ENCODE measurements around the gene PARP1.

PARP1 gene

GRCh38 chr1:226327761-226328162 lies 80.1 kb downstream of the PARP1 start:
- FAIRE-seq (no peak), DNase-seq (ENCODE audit: insufficient read length, low spot score) (no peak)
- TF ChIP-seq POU2F2 (IDR thresholded peaks at IDR 0.05; ENCODE audit: low read depth, low read length): no peak
- no peak for TF ChIP-seq TAF1 (IDR thresholded peaks at IDR 0.05; ENCODE audit: low read depth, low read length)
- TF ChIP-seq SPI1 (IDR thresholded peaks at IDR 0.05; ENCODE audit: low read depth, low read length): no peak
- TF ChIP-seq PAX5 (IDR thresholded peaks at IDR 0.05; ENCODE audit: insufficient read depth, low read length, severe bottlenecking): no peak
- no peak for TF ChIP-seq POLR2AphosphoS5 (IDR thresholded peaks at IDR 0.05; ENCODE audit: low read depth, low read length)
- TF ChIP-seq POLR2A (IDR thresholded peaks at IDR 0.05; ENCODE audit: low read depth, low read length): no peak

DNA sequence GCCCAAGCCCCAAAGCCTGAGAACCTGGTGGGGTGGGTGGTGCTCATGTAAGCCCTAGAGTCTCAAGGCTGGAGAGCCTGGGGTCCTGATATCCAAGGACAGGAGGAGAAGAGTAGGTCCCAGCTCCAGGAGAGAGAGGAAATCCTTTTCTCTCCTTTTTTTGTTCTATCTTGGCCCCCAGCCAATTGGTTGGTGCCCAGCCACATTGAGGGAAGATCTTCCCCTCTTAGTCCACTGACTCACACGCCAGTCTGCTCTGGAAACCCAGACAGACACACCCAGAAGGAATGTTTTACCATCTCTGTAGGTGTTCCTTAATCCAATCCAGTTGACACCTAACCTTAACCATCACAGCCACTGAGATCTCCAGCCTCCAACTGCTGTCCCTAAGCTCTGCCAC lies 82.7 kb downstream of the PARP1 start:
- FAIRE-seq (no peak), DNase-seq (ENCODE audit: insufficient read length, low spot score) (no peak)
- TF ChIP-seq POU2F2 (IDR thresholded peaks at IDR 0.05; ENCODE audit: low read depth, low read length) (no peak), POLR2AphosphoS5 (IDR thresholded peaks at IDR 0.05; ENCODE audit: low read depth, low read length) (no peak), PAX5 (IDR thresholded peaks at IDR 0.05; ENCODE audit: insufficient read depth, low read length, severe bottlenecking) (no peak), TAF1 (IDR thresholded peaks at IDR 0.05; ENCODE audit: low read depth, low read length) (no peak), POLR2A (IDR thresholded peaks at IDR 0.05; ENCODE audit: low read depth, low read length) (no peak), SPI1 (IDR thresholded peaks at IDR 0.05; ENCODE audit: low read depth, low read length) (no peak)

GRCh38 chr1:226324479-226324878 lies 83.4 kb downstream of the PARP1 start:
- DNase-seq (ENCODE audit: insufficient read length, low spot score): no peak
- FAIRE-seq: no peak
- no peak for TF ChIP-seq POU2F2 (IDR thresholded peaks at IDR 0.05; ENCODE audit: low read depth, low read length)
- TF ChIP-seq PAX5 (IDR thresholded peaks at IDR 0.05; ENCODE audit: insufficient read depth, low read length, severe bottlenecking): no peak
- peak; percentile 27; the same call in 1 of the 2 replicates for TF ChIP-seq SPI1 (IDR thresholded peaks at IDR 0.05; ENCODE audit: low read depth, low read length)
- TF ChIP-seq POLR2A (IDR thresholded peaks at IDR 0.05; ENCODE audit: low read depth, low read length): no peak

- TF ChIP-seq SPI1 (IDR thresholded peaks at IDR 0.05; ENCODE audit: low read depth, low read length) (no peak), POLR2AphosphoS5 (IDR thresholded peaks at IDR 0.05; ENCODE audit: low read depth, low read length) (no peak), POLR2A (IDR thresholded peaks at IDR 0.05; ENCODE audit: low read depth, low read length) (no peak), TAF1 (IDR thresholded peaks at IDR 0.05; ENCODE audit: low read depth, low read length) (no peak), POU2F2 (IDR thresholded peaks at IDR 0.05; ENCODE audit: low read depth, low read length) (no peak), PAX5 (IDR thresholded peaks at IDR 0.05; ENCODE audit: insufficient read depth, low read length, severe bottlenecking) (no peak)
- no peak for FAIRE-seq
- DNase-seq (ENCODE audit: insufficient read length, low spot score): no peak
These were observed 84.9 kb downstream of the PARP1 start for GRCh38 chr1:226322986-226323385.

DNA sequence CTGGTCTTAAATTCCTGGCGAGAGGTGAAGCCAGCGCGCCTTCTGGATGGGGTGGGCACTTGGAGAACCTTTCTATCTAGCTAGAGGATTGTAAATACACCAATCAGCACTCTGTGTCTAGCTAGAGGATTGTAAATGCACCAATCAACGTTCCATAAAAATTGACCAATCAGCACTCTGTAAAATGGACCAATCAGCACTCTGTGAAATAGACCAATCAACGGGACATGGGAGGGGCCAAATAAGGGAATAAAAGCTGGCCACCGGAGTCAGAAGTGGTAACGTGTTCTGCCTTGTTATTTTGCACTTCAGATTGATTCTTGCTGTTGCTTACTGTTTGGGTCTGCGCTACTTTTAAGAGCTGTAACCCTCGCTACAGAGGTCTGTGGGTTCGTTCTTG lies 87.0 kb downstream of the PARP1 start:
- TF ChIP-seq POLR2A (IDR thresholded peaks at IDR 0.05; ENCODE audit: low read depth, low read length) (no peak), POLR2AphosphoS5 (IDR thresholded peaks at IDR 0.05; ENCODE audit: low read depth, low read length) (no peak), PAX5 (IDR thresholded peaks at IDR 0.05; ENCODE audit: insufficient read depth, low read length, severe bottlenecking) (no peak), POU2F2 (IDR thresholded peaks at IDR 0.05; ENCODE audit: low read depth, low read length) (no peak), TAF1 (IDR thresholded peaks at IDR 0.05; ENCODE audit: low read depth, low read length) (no peak), SPI1 (IDR thresholded peaks at IDR 0.05; ENCODE audit: low read depth, low read length) (no peak)
- no peak for FAIRE-seq
- DNase-seq (ENCODE audit: insufficient read length, low spot score): no peak

GRCh38 chr1:226318471-226318870 lies 89.4 kb downstream of the PARP1 start:
- DNase-seq (ENCODE audit: insufficient read length, low spot score): no peak
- TF ChIP-seq POLR2AphosphoS5 (IDR thresholded peaks at IDR 0.05; ENCODE audit: low read depth, low read length) (no peak), SPI1 (IDR thresholded peaks at IDR 0.05; ENCODE audit: low read depth, low read length) (no peak), POLR2A (IDR thresholded peaks at IDR 0.05; ENCODE audit: low read depth, low read length) (no peak), POU2F2 (IDR thresholded peaks at IDR 0.05; ENCODE audit: low read depth, low read length) (no peak), TAF1 (IDR thresholded peaks at IDR 0.05; ENCODE audit: low read depth, low read length) (no peak), PAX5 (IDR thresholded peaks at IDR 0.05; ENCODE audit: insufficient read depth, low read length, severe bottlenecking) (no peak)
- FAIRE-seq: no peak

- TF ChIP-seq SPI1 (IDR thresholded peaks at IDR 0.05; ENCODE audit: low read depth, low read length) (no peak), POLR2AphosphoS5 (IDR thresholded peaks at IDR 0.05; ENCODE audit: low read depth, low read length) (no peak), POU2F2 (IDR thresholded peaks at IDR 0.05; ENCODE audit: low read depth, low read length) (no peak), PAX5 (IDR thresholded peaks at IDR 0.05; ENCODE audit: insufficient read depth, low read length, severe bottlenecking) (no peak), TAF1 (IDR thresholded peaks at IDR 0.05; ENCODE audit: low read depth, low read length) (no peak), POLR2A (IDR thresholded peaks at IDR 0.05; ENCODE audit: low read depth, low read length) (no peak)
- DNase-seq (ENCODE audit: insufficient read length, low spot score) (no peak), FAIRE-seq (no peak)
These were observed 93.8 kb downstream of the PARP1 start for GRCh38 chr1:226314055-226314454.

DNA sequence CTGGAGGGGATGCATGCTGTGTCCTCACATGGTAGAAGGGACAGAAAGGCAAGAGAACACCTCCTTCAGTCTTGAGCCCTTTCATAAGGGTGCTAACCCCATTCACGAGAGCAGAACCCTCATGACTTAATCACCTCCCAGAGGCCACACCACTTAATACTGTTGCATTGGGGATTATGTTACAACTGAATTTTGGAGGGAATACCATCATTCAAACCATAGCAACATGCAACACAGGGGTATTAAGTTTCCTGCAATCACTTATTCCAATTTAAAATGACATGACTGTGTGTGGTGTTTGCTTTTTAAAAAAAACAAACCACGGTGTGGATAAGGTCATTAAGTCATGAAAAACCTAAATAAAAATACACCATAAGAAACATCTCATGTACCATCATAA lies 95.8 kb downstream of the PARP1 start:
- FAIRE-seq: no peak
- no peak for DNase-seq (ENCODE audit: insufficient read length, low spot score)
- no peak for TF ChIP-seq POLR2AphosphoS5 (IDR thresholded peaks at IDR 0.05; ENCODE audit: low read depth, low read length)
- TF ChIP-seq SPI1 (IDR thresholded peaks at IDR 0.05; ENCODE audit: low read depth, low read length): no peak
- no peak for TF ChIP-seq POLR2A (IDR thresholded peaks at IDR 0.05; ENCODE audit: low read depth, low read length)
- TF ChIP-seq PAX5 (IDR thresholded peaks at IDR 0.05; ENCODE audit: insufficient read depth, low read length, severe bottlenecking): no peak
- no peak for TF ChIP-seq POU2F2 (IDR thresholded peaks at IDR 0.05; ENCODE audit: low read depth, low read length)

DNA sequence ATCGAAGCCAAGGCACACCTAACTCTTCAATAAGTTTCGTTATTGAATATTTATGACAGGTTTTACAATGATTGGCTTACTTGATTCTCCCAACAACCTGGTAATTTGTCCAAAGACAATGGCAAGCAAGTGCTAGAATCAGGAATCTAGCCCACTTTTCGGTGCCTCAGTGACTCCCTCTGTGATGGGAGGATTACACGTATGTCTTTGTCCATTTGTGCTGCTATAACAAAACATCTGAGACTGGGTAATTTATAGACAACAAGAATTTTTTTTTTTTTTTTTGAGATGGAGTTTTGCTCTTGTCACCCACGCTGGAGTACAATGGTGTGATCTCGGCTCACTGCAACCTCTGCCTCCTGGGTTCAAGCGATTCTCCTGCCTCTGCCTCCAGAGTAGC lies 96.5 kb downstream of the PARP1 start:
- DNase-seq (ENCODE audit: insufficient read length, low spot score) (no peak), FAIRE-seq (no peak)
- no peak for TF ChIP-seq POLR2AphosphoS5 (IDR thresholded peaks at IDR 0.05; ENCODE audit: low read depth, low read length)
- TF ChIP-seq SPI1 (IDR thresholded peaks at IDR 0.05; ENCODE audit: low read depth, low read length): no peak
- no peak for TF ChIP-seq POLR2A (IDR thresholded peaks at IDR 0.05; ENCODE audit: low read depth, low read length)
- TF ChIP-seq PAX5 (IDR thresholded peaks at IDR 0.05; ENCODE audit: insufficient read depth, low read length, severe bottlenecking): no peak
- TF ChIP-seq POU2F2 (IDR thresholded peaks at IDR 0.05; ENCODE audit: low read depth, low read length): no peak

Measured in GM12891 (cell line).